NCI-H345 treated with DMSO at 0.1 percent for 48 hours (cell line): ENCODE data around the gene CRYGB.
"Not testable (repeated sequence)": the region's sequence is repeated elsewhere in the genome, so short reads cannot be mapped to it uniquely, and the experiment has no call there.

ENCODE experiments used
- DNase-seq: peaks from one replicate; lab custom pipeline; 2025; ENCODE audit not compliant: unreplicated experiment; lab: John Stamatoyannopoulos, UW

Gene CRYGB

DNA sequence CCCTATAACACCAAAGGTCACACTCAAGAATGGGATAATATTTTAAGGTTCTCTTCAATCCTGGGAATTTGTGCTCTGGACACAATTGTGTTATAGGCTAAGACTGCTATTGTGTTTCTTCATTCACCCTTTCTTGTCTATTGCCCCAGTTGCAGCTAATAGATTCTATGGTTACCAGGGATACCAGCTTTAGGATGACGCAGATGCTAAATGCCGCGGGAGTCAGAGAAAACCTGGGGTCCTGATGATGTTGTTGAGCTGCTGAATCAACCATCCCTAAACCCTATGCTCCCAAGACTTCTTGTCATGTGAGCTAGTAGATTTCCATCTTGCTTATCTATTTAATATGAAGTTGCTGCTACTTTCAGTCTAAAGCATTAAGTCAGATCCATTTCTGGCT, 27.0 kb downstream of the CRYGB start:
- no peak for DNase-seq

DNA sequence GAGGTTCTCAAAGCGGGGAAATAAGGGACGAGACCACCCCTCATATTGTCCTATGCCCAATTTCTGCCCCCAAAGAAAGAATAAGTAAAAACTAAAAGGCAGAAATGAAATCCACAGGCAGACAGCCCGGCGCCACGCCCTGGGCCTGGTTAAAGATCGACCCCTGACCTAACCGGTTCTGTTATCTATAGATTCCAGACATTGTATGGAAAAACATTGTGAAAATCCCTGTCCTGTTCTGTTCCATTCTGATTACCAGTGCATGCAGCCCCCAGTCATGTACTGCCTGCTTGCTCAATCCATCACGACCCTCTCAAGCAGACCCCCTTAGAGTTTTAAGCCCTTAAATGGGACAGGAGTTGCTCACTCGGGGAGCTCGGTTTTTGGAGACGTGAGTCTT, 28.6 kb downstream of the CRYGB start:
- not testable (repeated sequence) for DNase-seq

- peak; percentile 65 for DNase-seq
These were observed 33.0 kb downstream of the CRYGB start for GRCh38 chr2:208112969-208113368.

DNA sequence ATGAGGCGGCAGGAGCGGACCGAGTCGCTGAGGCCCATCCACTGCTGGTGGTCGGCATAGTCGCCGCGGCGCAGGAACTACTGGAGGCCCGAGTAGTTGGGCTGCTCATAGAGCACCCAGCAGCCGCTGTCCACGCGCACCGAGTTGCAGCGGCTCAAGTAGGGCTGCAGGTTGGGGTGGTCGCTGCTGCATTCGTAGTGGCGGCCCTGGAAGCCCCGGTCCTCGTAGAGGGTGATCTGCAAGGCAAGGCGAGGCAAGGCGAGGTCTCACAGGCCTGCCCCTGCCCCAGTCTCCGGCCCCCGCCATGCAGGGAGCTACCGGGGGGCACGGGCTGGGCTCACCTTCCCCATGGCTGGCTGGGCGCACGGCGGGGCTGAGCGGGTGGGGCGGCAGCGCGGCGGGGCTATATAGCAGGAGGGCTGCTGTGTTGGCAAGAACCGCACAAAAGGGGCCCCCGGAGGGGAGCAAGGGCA, 33.6 kb downstream of the CRYGB start:
- not testable (repeated sequence) for DNase-seq

GRCh38 chr2:208103616-208104015, 42.3 kb downstream of the CRYGB start:
- no peak for DNase-seq

DNA sequence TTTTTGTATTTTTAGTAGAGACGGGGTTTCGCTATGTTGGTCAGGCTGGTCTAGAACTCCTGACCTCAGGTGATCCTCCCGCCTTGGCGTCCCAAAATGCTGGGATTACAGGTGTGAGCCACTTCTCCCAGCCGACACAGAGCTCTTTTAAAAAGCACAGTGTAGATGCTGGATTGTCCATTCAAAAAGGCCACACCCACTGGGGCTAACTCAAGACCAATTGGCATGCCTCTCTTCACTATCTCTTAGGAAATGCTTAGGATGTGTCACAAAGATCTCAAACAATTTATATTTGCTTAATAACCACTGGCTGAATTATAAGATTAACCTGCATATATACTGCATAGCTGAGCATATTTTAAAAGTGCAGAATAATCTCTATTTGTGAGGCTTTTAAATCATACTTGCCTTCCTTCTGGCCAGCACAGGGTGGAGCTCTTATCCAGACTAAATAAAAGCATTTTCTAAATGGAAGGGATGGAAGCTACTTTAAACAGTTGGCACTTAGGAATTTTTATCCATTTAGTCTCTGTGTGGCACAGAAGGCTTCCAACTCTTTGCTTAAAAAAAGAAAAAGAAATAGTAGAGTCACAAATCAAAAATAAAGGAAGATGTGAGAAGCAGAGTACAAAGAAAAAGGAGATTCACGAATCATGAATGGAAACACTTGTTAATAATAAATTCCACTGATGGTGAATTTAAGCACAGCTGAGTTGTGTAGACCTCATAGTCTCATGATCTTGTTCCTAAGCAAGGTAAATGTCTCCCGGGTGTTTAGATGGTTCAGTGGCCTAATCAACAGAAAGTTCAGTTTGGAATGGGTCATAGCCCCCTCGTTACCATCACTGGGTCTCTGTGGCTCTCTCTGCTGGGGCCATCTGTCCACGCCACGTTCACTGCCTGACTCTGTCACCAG, 44.0 kb downstream of the CRYGB start:
- DNase-seq, result peak; percentile 23

DNA sequence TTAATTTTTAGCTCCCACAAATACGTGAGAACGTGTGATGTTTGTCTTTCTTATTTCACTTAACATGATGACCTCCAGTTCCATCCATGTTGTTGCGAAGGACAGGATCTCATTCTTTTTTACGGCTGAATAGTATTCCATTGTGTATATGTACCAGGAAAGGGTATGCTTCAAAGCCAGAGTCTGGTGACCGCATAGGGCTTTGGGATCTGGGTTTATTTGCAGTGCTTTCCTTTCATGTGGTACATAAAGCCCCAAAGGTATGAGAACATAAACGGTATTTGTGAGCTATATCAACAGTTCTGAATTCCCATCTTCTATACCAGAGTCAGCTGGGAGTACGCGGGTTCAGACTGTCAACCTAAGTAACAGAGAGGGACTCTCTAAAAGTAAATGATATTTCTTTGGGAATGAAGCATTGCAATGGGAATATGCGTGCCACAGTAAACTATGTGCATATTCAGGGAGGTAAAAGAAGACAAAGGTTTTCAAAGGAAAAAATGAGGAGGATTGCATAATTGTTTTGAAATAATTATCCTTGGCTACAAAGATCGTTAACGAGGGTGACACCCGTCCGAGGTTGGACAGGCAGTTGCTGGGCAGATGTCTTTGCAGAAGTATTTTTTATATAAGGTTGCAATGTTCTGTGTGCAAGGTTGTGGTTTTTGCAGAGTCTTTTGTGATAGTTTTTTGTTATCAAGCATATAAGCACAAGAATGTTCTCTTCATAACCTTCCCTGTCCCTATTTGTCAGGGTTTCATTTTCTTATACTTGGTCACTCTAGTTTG, 46.1 kb downstream of the CRYGB start:
- DNase-seq, result no peak

DNA sequence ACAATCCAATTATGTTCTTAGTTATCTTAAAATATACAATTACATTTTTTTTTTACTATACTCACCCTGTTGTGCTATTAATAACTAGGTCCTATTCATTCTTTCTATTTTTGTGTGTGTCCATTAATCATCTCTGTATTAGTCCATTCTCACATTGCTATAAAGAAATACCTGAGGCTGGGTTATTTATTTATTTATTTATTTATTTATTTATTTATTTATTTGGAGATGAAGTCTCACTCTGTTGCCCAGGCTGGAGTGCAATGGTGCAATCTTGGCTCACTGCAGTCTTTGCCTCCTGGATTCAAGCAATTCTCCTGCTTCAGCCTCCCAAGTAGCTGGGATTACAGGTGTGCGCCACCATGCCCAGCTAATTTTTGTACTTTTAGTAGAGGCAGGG, 47.3 kb downstream of the CRYGB start:
- DNase-seq, result not testable (repeated sequence)

DNA sequence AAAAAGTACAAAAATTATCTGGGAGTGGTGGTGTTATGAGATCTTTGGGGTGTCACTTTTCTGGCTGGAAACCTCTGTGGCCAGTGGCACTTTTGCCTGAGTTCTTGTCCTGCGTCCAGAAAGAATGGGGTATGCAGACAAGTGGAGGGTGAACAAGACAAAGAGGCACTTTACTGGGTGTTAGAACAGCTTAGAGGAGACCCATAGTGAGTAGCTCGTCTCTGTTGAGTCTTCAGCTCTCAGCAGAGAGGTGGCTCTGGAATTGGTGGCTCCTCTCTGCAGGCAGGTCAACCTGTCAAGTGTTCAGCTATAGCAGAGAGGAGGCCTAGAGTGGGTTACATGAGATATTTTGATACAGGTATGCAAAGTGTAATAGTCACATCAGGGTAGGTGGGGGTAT, 47.7 kb downstream of the CRYGB start:
- no peak for DNase-seq

GRCh38 chr2:208097801-208098200, 48.2 kb downstream of the CRYGB start:
- DNase-seq, result no peak

GRCh38 chr2:208097313-208097712, 48.6 kb downstream of the CRYGB start:
- no peak for DNase-seq

DNA sequence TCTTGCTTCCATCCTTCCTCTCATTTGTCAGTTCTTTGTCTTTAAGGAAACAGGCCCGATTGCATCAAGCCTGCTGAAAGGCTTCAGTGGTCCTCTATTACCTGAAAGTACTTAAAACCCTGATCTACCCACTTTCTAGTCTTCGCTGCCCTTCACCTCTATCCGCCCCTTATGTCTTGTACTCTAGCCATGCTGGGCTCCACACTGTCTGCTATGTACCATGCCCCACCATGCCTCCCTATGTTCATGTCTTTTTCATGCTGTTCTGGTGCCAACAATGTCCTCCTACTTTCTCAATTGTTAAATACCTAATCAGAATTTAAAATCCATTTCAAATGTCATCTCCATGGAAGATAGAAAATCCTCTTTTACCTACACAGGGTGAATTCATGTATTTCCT, 49.9 kb downstream of the CRYGB start:
- no peak for DNase-seq

DNA sequence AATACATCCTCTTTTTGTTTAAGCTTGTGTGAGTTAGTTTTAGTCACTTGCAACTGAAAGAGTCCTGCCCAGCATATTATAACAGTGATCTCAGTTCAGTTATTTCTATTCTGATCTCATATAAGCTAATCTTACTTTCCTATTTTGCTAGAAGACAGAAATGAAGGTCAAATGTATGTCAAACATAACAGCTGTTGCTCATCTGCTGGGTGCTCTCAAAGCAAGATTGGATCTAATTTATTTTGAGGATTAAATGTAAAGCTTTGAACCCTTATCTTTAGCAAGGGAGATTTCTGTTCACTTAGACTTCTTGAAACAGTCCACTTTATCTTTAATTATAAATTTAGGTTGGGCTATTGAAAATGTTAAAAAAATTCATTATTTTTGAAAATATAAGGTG, 52.8 kb downstream of the CRYGB start:
- no peak for DNase-seq
